H9 (cell line): ENCODE measurements around the gene BLOC1S3. TPM values are rescaled to one million over a fixed set of nuclear protein-coding genes. Genes with fewer than 3 reads are reported as not detected.

Experiments
- DNase-seq: peaks from one replicate; pipeline ENCODE4 v3.0.0-alpha.2; 2017
- H2AFZ ChIP-seq: one replicate; pipeline ENCODE4 v1.6.1; 2013; ENCODE audit warnings: mild to moderate bottlenecking, low read length, control low read depth, moderate library complexity
- H2AK5ac ChIP-seq: 2 replicates; pipeline ENCODE4 v1.6.1; 2013; ENCODE audit warnings: low read length, control low read depth, mixed read lengths; ENCODE audit not compliant: insufficient read length
- H2BK120ac ChIP-seq: one replicate; pipeline ENCODE4 v1.6.1; 2013; ENCODE audit warnings: low read depth, mild to moderate bottlenecking, low read length, control low read depth, inconsistent platforms; ENCODE audit not compliant: poor library complexity, severe bottlenecking
- H2BK12ac ChIP-seq: 2 replicates; pipeline ENCODE4 v1.6.1; 2013; ENCODE audit warnings: low read length, control low read depth, mixed read lengths, low read depth; ENCODE audit not compliant: insufficient read length
- H2BK15ac ChIP-seq: 2 replicates; pipeline ENCODE4 v1.6.1; 2013; ENCODE audit warnings: low read depth, low read length, control low read depth
- H2BK20ac ChIP-seq: one replicate; pipeline ENCODE4 v1.6.1; 2013; ENCODE audit warnings: low read depth, mild to moderate bottlenecking, low read length, control low read depth, inconsistent platforms; ENCODE audit not compliant: poor library complexity, severe bottlenecking
- H2BK5ac ChIP-seq: 2 replicates; pipeline ENCODE4 v1.6.1; 2013; ENCODE audit warnings: low read length, control low read depth, mixed read lengths; ENCODE audit not compliant: insufficient read length
- H3K14ac ChIP-seq: 2 replicates; pipeline ENCODE4 v1.6.1; 2013; ENCODE audit warnings: low read length, control low read depth; ENCODE audit not compliant: insufficient read depth
- H3K18ac ChIP-seq: 2 replicates; pipeline ENCODE4 v1.6.1; 2013; ENCODE audit warnings: low read depth, mild to moderate bottlenecking, mixed read lengths, low read length, control low read depth; ENCODE audit not compliant: insufficient read length
- H3K23ac ChIP-seq: 2 replicates; pipeline ENCODE4 v1.6.1; 2013; ENCODE audit warnings: low read length, control low read depth, mixed read lengths, low read depth; ENCODE audit not compliant: insufficient read length
- H3K23me2 ChIP-seq: 2 replicates; pipeline ENCODE4 v1.6.1; 2013; ENCODE audit warnings: low read depth, mild to moderate bottlenecking, mixed read lengths, low read length, control low read depth; ENCODE audit not compliant: insufficient read length, poor library complexity, severe bottlenecking
- H3K27ac ChIP-seq: 2 replicates; pipeline ENCODE4 v1.5.1; 2013; ENCODE audit warnings: low read length, control low read depth, mixed read lengths, low read depth; ENCODE audit not compliant: insufficient read length
- H3K27me3 ChIP-seq: 2 replicates; pipeline ENCODE4 v1.6.1; 2013; ENCODE audit warnings: low read length, control low read depth, inconsistent platforms; ENCODE audit not compliant: insufficient read depth
- H3K4ac ChIP-seq: 2 replicates; pipeline ENCODE4 v1.6.1; 2013; ENCODE audit warnings: low read depth, mild to moderate bottlenecking, control low read depth, inconsistent platforms, low read length, moderate library complexity
- H3K4me1 ChIP-seq: 2 replicates; pipeline ENCODE4 v1.6.1; 2013; ENCODE audit warnings: low read length, control low read depth, inconsistent platforms; ENCODE audit not compliant: insufficient read depth
- H3K4me2 ChIP-seq: 2 replicates; pipeline ENCODE4 v1.6.1; 2013; ENCODE audit warnings: low read length, control low read depth, mixed read lengths; ENCODE audit not compliant: insufficient read length, insufficient read depth
- H3K56ac ChIP-seq: 2 replicates; pipeline ENCODE4 v1.6.1; 2013; ENCODE audit warnings: low read depth, mild to moderate bottlenecking, mixed read lengths, low read length, control low read depth; ENCODE audit not compliant: insufficient read length
- H3K79me1 ChIP-seq: 2 replicates; pipeline ENCODE4 v1.6.1; 2013; ENCODE audit warnings: low read depth, mild to moderate bottlenecking, moderate library complexity, low read length, control low read depth, inconsistent platforms; ENCODE audit not compliant: insufficient read depth, poor library complexity, severe bottlenecking
- H3K79me2 ChIP-seq: 2 replicates; pipeline ENCODE4 v1.6.1; 2013; ENCODE audit warnings: low read length, control low read depth, inconsistent platforms; ENCODE audit not compliant: insufficient read depth
- H3K9ac ChIP-seq: 2 replicates; pipeline ENCODE4 v1.6.1; 2013; ENCODE audit warnings: low read length, control low read depth, mixed read lengths; ENCODE audit not compliant: insufficient read length; ENCODE audit errors: extremely low read depth
- H3K9me3 ChIP-seq: one replicate; pipeline ENCODE4 v1.6.1; 2013; ENCODE audit warnings: low read depth, low read length, inconsistent platforms; ENCODE audit not compliant: control insufficient read depth
- H3T11ph ChIP-seq: one replicate; pipeline ENCODE4 v1.6.1; 2013; ENCODE audit warnings: mild to moderate bottlenecking, low read length, control low read depth, inconsistent platforms
- H4K20me1 ChIP-seq: one replicate; pipeline ENCODE4 v1.6.1; 2013; ENCODE audit not compliant: control insufficient read depth, insufficient read length, insufficient read depth
- H4K5ac ChIP-seq: 2 replicates; pipeline ENCODE4 v1.6.1; 2013; ENCODE audit warnings: low read depth, mild to moderate bottlenecking, mixed read lengths, low read length, control low read depth; ENCODE audit not compliant: insufficient read length
- H4K8ac ChIP-seq: replicated peaks from 2 replicates; pipeline ENCODE4 v1.6.1; 2013; ENCODE audit warnings: low read length, control low read depth, mixed read lengths, low read depth; ENCODE audit not compliant: insufficient read length
- H4K91ac ChIP-seq: 2 replicates; pipeline ENCODE4 v1.6.1; 2013; ENCODE audit warnings: low read depth, mild to moderate bottlenecking, moderate library complexity, mixed read lengths, low read length, control low read depth; ENCODE audit not compliant: insufficient read length
- H3K27ac Mint-ChIP-seq, 3 experiments: 2 replicates in 2 of 3; 3 replicates in 1 of 3; pipeline ENCODE4 v1.8.0; 2020 to 2021; ENCODE audit warnings: mixed read lengths in 3 of 3, mild to moderate bottlenecking in 1 of 3, moderate library complexity in 1 of 3
- H3K27me3 Mint-ChIP-seq: 2 replicates; pipeline ENCODE4 v1.8.0; 2021; ENCODE audit warnings: low read depth, mild to moderate bottlenecking, moderate library complexity, mixed read lengths
- H3K36me3 Mint-ChIP-seq, 3 experiments: 2 replicates in 2 of 3; 3 replicates in 1 of 3; pipeline ENCODE4 v1.8.0; 2020 to 2021; ENCODE audit warnings: low read depth in 3 of 3, mixed read lengths in 3 of 3; ENCODE audit not compliant: insufficient read depth in 1 of 3
- H3K4me1 Mint-ChIP-seq, 2 experiments: 2 replicates each; pipeline ENCODE4 v1.8.0; 2020; ENCODE audit warnings: mixed read lengths in 2 of 2
- H3K4me3 Mint-ChIP-seq, 2 experiments: 2 replicates in 1 of 2; 3 replicates in 1 of 2; pipeline ENCODE4 v1.8.0; 2020 to 2021; ENCODE audit warnings: mild to moderate bottlenecking in 2 of 2, mixed read lengths in 2 of 2, moderate library complexity in 1 of 2
- H3K9me3 Mint-ChIP-seq, 2 experiments: 2 replicates in 1 of 2; 3 replicates in 1 of 2; pipeline ENCODE4 v1.8.0; 2020; ENCODE audit warnings: mild to moderate bottlenecking in 2 of 2, mixed read lengths in 2 of 2, moderate library complexity in 1 of 2
- CTCF ChIP-seq: fragments of 200-600 bp; sonication (generic); conservative IDR thresholded peaks from 3 replicates; pipeline ENCODE4 v1.8.0; 2021; ENCODE audit warnings: antibody characterized with exemption, mild to moderate bottlenecking
- WGBS: extraction: QIAGEN DNeasy Blood & Tissue Kit; methylation state at CpG from one replicate; pipeline ENCODE4 v1.1.7; 2013; ENCODE audit warnings: missing lambda C conversion rate, low lambda C conversion rate, mixed read lengths; ENCODE audit not compliant: insufficient read length; ENCODE audit errors: extremely low coverage; 5-methylcytosine and 5-hydroxymethylcytosine counted together
- total RNA-seq: library from RNA; stranded (reverse); gene quantifications from 2 replicates; pipeline ENCODE4 v1.2.1, GENCODE V29; 2021

The BLOC1S3 gene
- total RNA-seq, 1 experiment from 2014 or later = 9.2 TPM

GRCh38 chr19:45205810-45206209, 27.2 kb downstream of the BLOC1S3 start:
- H3K36me3 Mint-ChIP-seq = no peaks in the 10 kb centered on the region
- Histone ChIP-seq H4K20me1 (no peaks in the 10 kb centered on the region), H3K56ac (no peak overlapping the region), H3K79me2 (no peaks in the 10 kb centered on the region), H3K9me3 (no peaks in the 10 kb centered on the region), H3K23ac (no peak overlapping the region), H3K79me1 (no peaks in the 10 kb centered on the region), H3K4me1 (no peaks in the 10 kb centered on the region), H2BK15ac (no peak overlapping the region), H3K14ac (no peak overlapping the region), H2AK5ac (no peak overlapping the region), H2BK120ac (no peak overlapping the region), H4K91ac (no peak overlapping the region), H2BK5ac (no peak overlapping the region), H3K18ac (no peak overlapping the region), H4K5ac (no peak overlapping the region), H3K27me3 (no peaks in the 10 kb centered on the region), H3T11ph (no peak overlapping the region), H2BK12ac (no peak overlapping the region), H3K9ac (no peak overlapping the region), H3K27ac (no peak overlapping the region), H3K23me2 (no peaks in the 10 kb centered on the region), H2BK20ac (no peak overlapping the region), H3K4ac (no peak overlapping the region), H3K4me2 (no peak overlapping the region), H2AFZ (no peak overlapping the region), H4K8ac (no peak overlapping the region)
- peaks cover 20% of the 10 kb centered on the region for H3K27me3 Mint-ChIP-seq
- H3K4me3 Mint-ChIP-seq = no peak overlapping the region
- no CpG with 5 or more reads among the region's 12 CpGs for WGBS
- 0 out of 4 replicates have a peak, but pooled peaks cover 0 to 2% of the 10 kb centered on the region in 2 experiments for H3K4me1 Mint-ChIP-seq
- no peaks in the 10 kb centered on the region for H3K9me3 Mint-ChIP-seq
- no peak for TF ChIP-seq CTCF
- H3K27ac Mint-ChIP-seq = no peak overlapping the region
- no peak for DNase-seq
